ENCODE results near the gene PDC.

DNA sequence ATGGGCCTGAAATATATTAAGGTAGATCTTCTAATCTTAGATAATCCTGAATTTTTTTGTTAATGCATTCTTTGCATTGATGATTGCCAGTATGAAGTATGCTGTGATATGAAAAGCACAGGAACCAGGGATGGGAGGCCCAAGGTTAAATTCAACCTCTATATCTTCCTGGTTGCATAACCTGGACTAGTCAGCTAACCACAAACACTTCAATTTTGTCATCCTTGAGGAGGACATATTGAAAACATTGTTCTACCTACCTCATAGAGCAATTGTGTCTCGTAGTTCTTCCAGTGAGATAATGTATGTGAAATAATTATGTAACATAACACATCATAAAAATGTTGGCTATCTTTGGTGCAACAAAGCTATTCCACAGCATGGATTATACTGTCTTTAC is 25.6 kb downstream of the PDC start:
- TF ChIP-seq, protein P1, sequence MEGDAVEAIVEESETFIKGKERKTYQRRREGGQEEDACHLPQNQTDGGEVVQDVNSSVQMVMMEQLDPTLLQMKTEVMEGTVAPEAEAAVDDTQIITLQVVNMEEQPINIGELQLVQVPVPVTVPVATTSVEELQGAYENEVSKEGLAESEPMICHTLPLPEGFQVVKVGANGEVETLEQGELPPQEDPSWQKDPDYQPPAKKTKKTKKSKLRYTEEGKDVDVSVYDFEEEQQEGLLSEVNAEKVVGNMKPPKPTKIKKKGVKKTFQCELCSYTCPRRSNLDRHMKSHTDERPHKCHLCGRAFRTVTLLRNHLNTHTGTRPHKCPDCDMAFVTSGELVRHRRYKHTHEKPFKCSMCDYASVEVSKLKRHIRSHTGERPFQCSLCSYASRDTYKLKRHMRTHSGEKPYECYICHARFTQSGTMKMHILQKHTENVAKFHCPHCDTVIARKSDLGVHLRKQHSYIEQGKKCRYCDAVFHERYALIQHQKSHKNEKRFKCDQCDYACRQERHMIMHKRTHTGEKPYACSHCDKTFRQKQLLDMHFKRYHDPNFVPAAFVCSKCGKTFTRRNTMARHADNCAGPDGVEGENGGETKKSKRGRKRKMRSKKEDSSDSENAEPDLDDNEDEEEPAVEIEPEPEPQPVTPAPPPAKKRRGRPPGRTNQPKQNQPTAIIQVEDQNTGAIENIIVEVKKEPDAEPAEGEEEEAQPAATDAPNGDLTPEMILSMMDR (IDR thresholded peaks at IDR 0.05), result no peak
- TF ChIP-seq POLR2AphosphoS5 (IDR thresholded peaks at IDR 0.05; ENCODE audit: insufficient read depth in 1 of 2, low read depth in 1 of 2) (no peak), POLR2A (IDR thresholded peaks at IDR 0.05) (no peak)

Measured in vagina (tissue), 2 donors.